GM12878 (cell line): ENCODE results near the gene SEMA6C. TPM values are rescaled to one million over a fixed set of nuclear protein-coding genes. Genes with fewer than 3 reads are reported as not detected.
A peak's percentile ranks its signal among the peaks of the same experiment; 100 is the strongest.

Source experiments
- BCL3 ChIP-seq: IDR thresholded peaks from 2 replicates; pipeline ENCODE4 v1.6.1; 2011; ENCODE audit warnings: borderline replicate concordance, low read depth, mild to moderate bottlenecking, moderate library complexity, low read length; ENCODE audit not compliant: insufficient read depth, poor library complexity, severe bottlenecking
- E2F4 ChIP-seq: IDR thresholded peaks from 2 replicates; pipeline ENCODE4 v1.6.1; 2012; ENCODE audit warnings: low read depth, low read length, improper control_type of control experiment
- FOS ChIP-seq: IDR thresholded peaks from 3 replicates; pipeline ENCODE4 v1.6.1; 2011; ENCODE audit warnings: borderline replicate concordance; ENCODE audit not compliant: insufficient read length; ENCODE audit errors: extremely low read depth
- FOXK2 ChIP-seq: fragments of 450-650 bp; IDR thresholded peaks from 2 replicates; pipeline ENCODE4 v1.6.1; 2017; ENCODE audit warnings: mild to moderate bottlenecking, moderate library complexity
- FOXM1 ChIP-seq: IDR thresholded peaks from 2 replicates; pipeline ENCODE4 v1.6.1; 2012; ENCODE audit warnings: low read depth, mild to moderate bottlenecking, inconsistent platforms, low read length, moderate library complexity
- HDAC2 ChIP-seq: fragments of 200-600 bp; sonication (generic); IDR thresholded peaks from 2 replicates; pipeline ENCODE4 v1.6.1; 2017
- HSF1 ChIP-seq: fragments of 150-350 bp; IDR thresholded peaks from 2 replicates; pipeline ENCODE4 v1.6.1; 2014; ENCODE audit warnings: mild to moderate bottlenecking, low read depth, low read length
- MAX ChIP-seq: IDR thresholded peaks from 2 replicates; pipeline ENCODE4 v1.6.1; 2012; ENCODE audit warnings: low read depth, low read length, improper control_type of control experiment
- MEF2B ChIP-seq: fragments of 450-650 bp; IDR thresholded peaks from 2 replicates; pipeline ENCODE4 v1.6.1; 2018; ENCODE audit warnings: mild to moderate bottlenecking, moderate library complexity; ENCODE audit not compliant: partially characterized antibody, poor library complexity, severe bottlenecking
- MYC ChIP-seq: IDR thresholded peaks from 2 replicates; pipeline ENCODE4 v1.6.1; 2011; ENCODE audit warnings: mild to moderate bottlenecking, low read length, moderate library complexity, inconsistent platforms; ENCODE audit not compliant: insufficient read depth, insufficient replicate concordance, insufficient read length, severe bottlenecking
- POLR2AphosphoS2 ChIP-seq: IDR thresholded peaks from 2 replicates; pipeline ENCODE4 v1.6.1; 2011; ENCODE audit warnings: low read depth, mild to moderate bottlenecking, low read length, improper control_type of control experiment, moderate library complexity
- PRDM15 ChIP-seq: fragments of 450-650 bp; formaldehyde crosslinking; IDR thresholded peaks from 2 replicates; pipeline ENCODE4 v1.4.0; 2020; ENCODE audit warnings: mild to moderate bottlenecking, moderate library complexity
- RELA ChIP-seq: fragments of 450-650 bp; IDR thresholded peaks from 2 replicates; pipeline ENCODE4 v1.8.0; 2014; ENCODE audit warnings: borderline replicate concordance; ENCODE audit not compliant: partially characterized antibody
- SIX5 ChIP-seq: IDR thresholded peaks from 2 replicates; pipeline ENCODE4 v1.6.1; 2011; ENCODE audit warnings: mild to moderate bottlenecking, low read depth, low read length, moderate library complexity; ENCODE audit not compliant: severe bottlenecking
- STAT3 ChIP-seq: IDR thresholded peaks from 2 replicates; pipeline ENCODE4 v1.6.1; 2011; ENCODE audit warnings: low read depth, low read length, improper control_type of control experiment
- TCF7 ChIP-seq: IDR thresholded peaks from 2 replicates; pipeline ENCODE4 v1.6.1; 2014; ENCODE audit warnings: antibody characterized with exemption, borderline replicate concordance
- USF1 ChIP-seq: IDR thresholded peaks from 2 replicates; pipeline ENCODE4 v1.6.1; 2011; ENCODE audit warnings: borderline replicate concordance, low read depth, mild to moderate bottlenecking, moderate library complexity, mixed read lengths, low read length; ENCODE audit not compliant: insufficient read depth; ENCODE audit errors: extremely low read length
- ZNF622 ChIP-seq: fragments of 450-650 bp; IDR thresholded peaks from 2 replicates; pipeline ENCODE4 v1.6.1; 2017; ENCODE audit warnings: mild to moderate bottlenecking, inconsistent platforms
- ZZZ3 ChIP-seq: IDR thresholded peaks from 2 replicates; pipeline ENCODE4 v1.6.1; 2011; ENCODE audit warnings: low read depth; ENCODE audit not compliant: control insufficient read depth, insufficient read length
- polyA plus RNA-seq, 11 experiments: library from polyadenylated mRNA; depleted of rRNA in 4 of 11; unstranded in 6 of 11; stranded (reverse) in 5 of 11; fragments of >200 nt; fragmentation: Nextera tagmentation in 4 of 11; fragmentation: Illumina TruSeq in 1 of 11; extraction: Ambion mirVana in 4 of 11; extraction: Trizol in 1 of 11; gene quantifications; 1 replicate in 1 of 11; 2 replicates in 10 of 11; pipeline versions ENCODE4 v1.2.1 to v1.2.3, GENCODE V29; 2011 to 2016; ENCODE audit warnings: inconsistent platforms in 2 of 11, missing spikeins in 2 of 11, low read depth in 1 of 11
- total RNA-seq, 4 experiments: library from RNA; depleted of rRNA in 3 of 4; stranded (reverse); fragments of >200 nt in 3 of 4; fragmentation: Illumina TruSeq in 1 of 4; extraction: Trizol in 1 of 4; gene quantifications; 2 replicates each; pipeline versions ENCODE4 v1.2.1 to v1.2.3, GENCODE V29; 2013 to 2021

Gene SEMA6C
- total and polyA plus RNA-seq, 10 of the 15 experiments (the other 5 are each of a cell fraction or from before 2014, with no cell fraction given): 0.13 to 2.2 (median 0.29) TPM; not detected in 1

- TF ChIP-seq ZZZ3 (no peak), FOXK2 (0 out of 2 replicates have a peak, but pooled peaks have one; percentile 42), MYC (no peak), USF1 (no peak), RELA (peak; percentile 92), SIX5 (peak; percentile 56), MEF2B (peak; percentile 49), POLR2AphosphoS2 (peak; percentile 95; the same call in 1 of the 2 replicates), HSF1 (peak; percentile 44; the same call in 1 of the 2 replicates), E2F4 (no peak), PRDM15 (no peak), MAX (peak; percentile 47; the same call in 1 of the 2 replicates), FOS (no peak), TCF7 (no peak), FOXM1 (no peak; the same call in 1 of the 2 replicates), BCL3 (peak; percentile 34), HDAC2 (no peak), STAT3 (no peak), ZNF622 (no peak)
These were observed 43.4 kb upstream of the SEMA6C start, which contains the start of gene VPS72 (continued) for GRCh38 chr1:151189637-151190445.
